Cortex of kidney (tissue), 1 donor: ENCODE data around the gene ANO4.
"Not testable (repeated sequence)": the region's sequence is repeated elsewhere in the genome, so short reads cannot be mapped to it uniquely, and the experiment has no call there.

ENCODE experiments used
- DNase-seq: peaks from one replicate; lab custom pipeline; 2025; lab: John Stamatoyannopoulos, UW

ANO4 gene

GRCh38 chr12:100875156-100875555, 80.6 kb downstream of the ANO4 start:
- DNase-seq = no peak

- DNase-seq = no peak
These were observed 81.2 kb downstream of the ANO4 start for GRCh38 chr12:100875771-100876170.

DNA sequence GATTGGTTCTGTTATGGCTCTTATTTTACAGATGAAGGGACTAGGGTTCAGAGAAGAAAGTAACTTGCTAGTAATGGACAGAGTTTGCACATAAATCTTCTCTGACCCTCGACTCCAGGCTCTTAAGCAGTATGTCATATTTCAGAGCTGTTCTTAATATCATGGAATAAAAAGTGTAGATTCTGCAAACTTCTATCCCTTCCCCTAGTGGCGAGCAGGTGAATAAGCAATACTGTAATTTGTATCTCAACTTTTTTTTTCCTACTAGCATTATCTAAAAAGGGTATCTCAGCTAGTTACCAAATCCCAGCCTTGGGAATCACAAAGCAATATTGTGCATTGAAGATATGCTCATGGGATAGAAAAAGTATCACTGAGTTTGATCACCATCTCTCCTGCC, 83.2 kb downstream of the ANO4 start:
- no peak for DNase-seq

DNA sequence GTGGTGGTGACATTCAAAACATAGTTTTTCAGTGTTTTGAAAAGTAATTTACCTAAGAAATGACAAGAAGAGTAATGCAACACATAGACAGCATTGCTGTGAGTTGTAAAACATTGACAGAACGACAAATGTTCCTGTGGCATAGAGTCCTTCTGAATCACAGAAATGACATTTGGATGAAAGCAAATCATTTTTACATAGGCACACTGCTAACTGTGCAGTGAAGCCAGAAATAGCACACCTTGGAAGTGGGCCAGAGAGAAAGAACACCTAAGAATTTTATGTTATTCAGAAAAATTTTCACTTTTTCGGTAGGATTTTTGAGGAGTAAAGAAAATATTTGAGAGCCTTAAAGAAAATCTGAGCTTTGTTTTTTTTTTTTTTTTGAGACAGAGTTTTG, 100.6 kb downstream of the ANO4 start:
- no peak for DNase-seq

- no peak for DNase-seq
These were observed 101.6 kb downstream of the ANO4 start for GRCh38 chr12:100896192-100896591.

- no peak for DNase-seq
These were observed 102.7 kb downstream of the ANO4 start for GRCh38 chr12:100897240-100897639.

- no peak for DNase-seq
These were observed 104.7 kb downstream of the ANO4 start for GRCh38 chr12:100899301-100899700.

- no peak for DNase-seq
These were observed 106.2 kb downstream of the ANO4 start for GRCh38 chr12:100900808-100901207.

DNA sequence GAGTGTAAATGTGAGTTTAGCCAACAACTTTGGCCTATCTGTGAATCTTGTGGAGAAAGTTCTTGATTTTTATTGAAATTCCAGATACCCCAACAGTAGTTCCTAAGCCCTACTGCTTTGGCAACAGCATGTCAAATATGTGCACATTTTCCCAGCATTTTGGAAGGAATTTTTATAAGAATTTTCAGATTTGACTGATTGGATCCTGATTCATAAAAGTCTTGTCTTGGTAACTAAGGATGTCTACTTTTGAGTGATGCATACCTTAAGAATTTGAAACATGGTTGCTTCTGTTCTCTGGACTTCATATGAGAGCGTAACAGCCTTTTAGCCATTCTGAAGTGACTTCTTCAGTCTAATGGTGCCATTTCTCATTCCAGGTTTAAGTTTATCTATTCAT, 106.7 kb downstream of the ANO4 start:
- DNase-seq = no peak

- no peak for DNase-seq
These were observed 109.7 kb downstream of the ANO4 start for GRCh38 chr12:100904270-100904669.

DNA sequence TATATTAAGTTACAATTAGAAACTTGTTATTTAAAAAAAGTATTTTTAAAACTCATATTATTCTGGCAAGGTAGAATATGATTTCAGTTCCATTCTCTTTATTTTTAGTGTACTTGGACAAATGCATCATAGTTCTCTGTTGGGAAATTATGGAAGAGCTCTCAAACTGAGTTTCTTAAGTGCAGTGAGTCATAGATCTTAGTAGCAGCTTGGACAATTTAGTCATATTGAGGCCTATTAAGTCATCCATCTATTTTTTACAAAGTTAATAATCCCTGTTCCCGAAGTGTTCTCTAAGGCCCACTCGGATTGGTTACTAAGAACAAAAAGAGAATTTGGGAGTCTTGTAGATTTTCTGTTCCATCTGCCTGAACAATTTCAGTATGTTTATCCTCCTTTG, 113.9 kb downstream of the ANO4 start:
- DNase-seq = no peak

- no peak for DNase-seq
These were observed 119.5 kb downstream of the ANO4 start for GRCh38 chr12:100913872-100914592.

- DNase-seq = no peak
These were observed 124.5 kb downstream of the ANO4 start for GRCh38 chr12:100919116-100919515.

DNA sequence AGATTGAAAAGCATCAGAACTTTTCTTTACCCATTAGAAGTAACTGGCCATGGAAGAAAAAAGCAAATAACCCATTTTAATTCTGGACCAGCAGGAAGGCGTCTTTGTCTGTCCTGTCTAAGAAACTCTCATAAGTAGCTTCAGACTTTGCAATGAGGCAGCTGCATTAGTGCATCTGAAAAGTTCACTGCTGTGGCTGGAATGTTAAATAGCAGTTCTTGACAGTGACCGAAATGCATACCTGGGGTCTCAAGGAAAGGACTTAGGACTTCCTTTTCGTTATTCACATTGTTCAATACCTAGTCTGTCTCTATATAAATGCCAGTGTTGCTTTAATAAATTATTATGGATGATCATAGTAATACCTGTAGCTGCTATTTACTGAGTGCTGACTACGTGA, 125.9 kb downstream of the ANO4 start:
- no peak for DNase-seq

DNA sequence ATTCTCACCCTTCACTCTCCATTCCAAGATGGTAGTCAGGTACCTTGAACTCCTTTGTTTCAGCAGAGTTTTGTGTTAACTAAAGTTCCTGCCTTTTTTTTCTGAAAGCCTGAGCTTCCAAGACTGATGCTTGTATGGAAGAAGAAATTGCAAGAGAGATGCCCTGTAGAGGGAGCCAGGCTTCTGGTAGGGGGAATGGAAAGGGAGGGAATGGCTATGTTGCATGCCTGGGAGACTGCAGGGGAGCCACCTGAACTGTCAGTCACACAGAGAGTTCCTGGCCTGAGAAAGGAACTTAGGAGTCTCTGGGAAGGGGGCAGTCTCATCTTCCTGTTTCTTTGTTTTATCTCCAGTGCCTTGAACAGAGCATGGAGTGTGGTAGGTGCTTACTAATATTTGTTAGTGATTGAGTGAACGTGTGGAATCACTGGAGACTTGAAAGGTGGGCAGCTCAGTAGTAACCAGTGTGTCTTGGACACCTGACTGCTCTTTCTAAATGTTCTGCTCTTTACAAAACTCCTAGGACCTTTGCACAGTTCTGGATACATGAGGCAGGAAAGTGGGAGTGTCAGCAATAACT, 132.2 kb downstream of the ANO4 start:
- no peak for DNase-seq

- DNase-seq = no peak
These were observed 133.2 kb downstream of the ANO4 start for GRCh38 chr12:100927826-100928225.

DNA sequence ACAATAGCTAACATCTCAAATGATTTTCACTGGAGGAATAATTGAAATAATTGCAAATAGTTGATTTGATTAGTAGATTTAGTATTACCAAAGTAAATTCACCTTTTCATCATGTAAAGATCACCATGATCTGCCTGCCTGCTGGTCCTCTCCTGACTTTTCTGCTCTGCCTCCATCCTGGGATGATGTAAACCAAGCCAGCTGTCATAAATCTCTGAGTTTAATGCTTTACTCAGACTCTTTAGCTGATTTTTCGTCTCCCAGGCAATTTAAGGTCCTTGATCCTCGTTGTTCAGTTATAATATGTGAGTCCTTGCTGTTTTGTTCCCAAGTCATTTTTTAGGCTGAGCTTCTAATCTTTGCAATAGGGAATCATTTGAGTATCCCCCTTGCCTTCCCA, 138.0 kb downstream of the ANO4 start:
- DNase-seq = no peak

- DNase-seq = not testable (repeated sequence)
These were observed 139.0 kb downstream of the ANO4 start for GRCh38 chr12:100933531-100933930.

GRCh38 chr12:100935929-100936328, 141.4 kb downstream of the ANO4 start:
- no peak for DNase-seq

DNA sequence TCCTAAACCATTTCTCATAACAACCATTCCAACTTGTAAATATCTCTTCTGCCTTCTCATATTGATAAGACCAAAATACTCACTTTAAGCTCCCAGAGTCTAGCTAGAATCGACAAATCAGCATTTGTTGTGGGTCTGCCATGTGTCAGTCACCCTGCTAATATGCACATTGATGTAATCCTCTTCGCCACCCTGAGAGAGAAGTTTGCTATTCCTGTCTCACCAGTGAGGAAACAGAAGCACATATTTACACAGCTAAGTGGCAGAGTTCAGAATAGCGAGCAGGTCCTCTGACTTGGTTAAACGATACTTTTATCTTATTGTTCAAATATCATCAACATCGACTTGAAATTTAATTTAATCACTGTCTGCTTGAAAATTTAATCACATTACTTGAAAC, 142.1 kb downstream of the ANO4 start:
- no peak for DNase-seq

GRCh38 chr12:100940503-100940902, 145.9 kb downstream of the ANO4 start:
- no peak for DNase-seq

DNA sequence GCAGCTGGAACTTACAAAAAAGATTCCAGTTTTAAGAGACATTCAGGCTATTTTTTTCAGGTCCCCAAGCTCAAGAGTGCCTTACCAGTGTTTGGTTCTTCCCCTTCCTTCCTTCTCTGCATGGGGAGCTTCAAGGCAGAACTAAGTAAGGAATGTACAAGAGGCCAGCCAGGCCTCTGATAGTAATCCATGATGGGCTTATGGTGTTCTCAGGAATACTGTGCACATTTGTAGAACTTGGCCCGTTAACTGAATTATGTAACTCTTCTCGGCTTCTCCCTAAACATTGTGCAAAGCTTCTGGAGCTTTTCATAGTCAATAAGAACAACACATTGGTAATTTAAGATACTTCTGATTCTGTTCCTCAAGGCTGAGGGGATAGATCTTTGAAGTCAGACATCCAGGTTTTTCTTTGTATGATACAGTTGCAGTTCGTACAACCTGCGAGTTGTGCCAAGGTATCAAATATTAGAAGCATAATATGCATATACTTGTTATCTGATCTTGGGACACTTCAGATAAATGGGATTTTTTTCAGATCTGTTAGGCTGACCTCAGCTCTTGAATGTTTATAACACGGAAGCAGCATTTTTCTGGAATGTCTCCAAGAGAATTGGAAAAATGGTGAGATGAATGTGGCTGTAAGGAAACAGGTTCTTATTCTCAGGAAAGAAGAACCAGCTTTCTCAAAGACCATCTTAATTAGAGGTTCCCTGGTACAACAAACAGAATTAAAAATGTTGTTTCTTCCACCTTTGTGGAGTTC, 148.6 kb downstream of the ANO4 start:
- DNase-seq = no peak

DNA sequence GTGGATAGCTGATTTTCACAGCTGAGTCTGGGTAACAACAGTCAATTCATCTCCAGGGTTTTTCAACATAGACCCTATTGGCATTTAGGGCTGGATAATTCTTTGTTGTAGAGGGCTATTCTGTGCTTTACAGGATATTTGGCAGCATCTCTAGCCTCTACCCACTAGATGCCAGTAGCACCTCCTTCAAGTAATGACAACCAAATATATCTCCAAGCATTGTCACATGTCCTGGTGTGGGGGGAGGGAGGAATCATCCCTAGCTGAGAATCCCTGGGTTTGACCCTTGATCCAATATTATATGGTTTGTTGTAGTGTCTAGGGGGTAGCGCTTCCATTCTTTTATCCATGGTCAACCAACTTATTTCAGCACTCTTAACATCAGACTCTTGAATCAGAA, 157.2 kb downstream of the ANO4 start:
- DNase-seq = no peak
